NCI-H1092 treated with DMSO at 0.1 percent for 48 hours (cell line): ENCODE measurements around the gene SPP2.

Experiments
- DNase-seq: peaks from one replicate; lab custom pipeline; 2025; lab: John Stamatoyannopoulos, UW

Gene SPP2

GRCh38 chr2:234038076-234038802 lies 12.3 kb upstream of the SPP2 start:
- DNase-seq: no peak

GRCh38 chr2:234044157-234044556 lies 6.3 kb upstream of the SPP2 start:
- no peak for DNase-seq

GRCh38 chr2:234046521-234046920 lies 4.0 kb upstream of the SPP2 start:
- no peak for DNase-seq

- DNase-seq: no peak
Observed at GRCh38 chr2:234047361-234047760, 3.1 kb upstream of the SPP2 start.

- no peak for DNase-seq
Observed at GRCh38 chr2:234048049-234048448, 2.5 kb upstream of the SPP2 start.

GRCh38 chr2:234051374-234052070 lies 1.0 kb downstream of the SPP2 start:
- DNase-seq: no peak

GRCh38 chr2:234058881-234059280 lies 8.4 kb downstream of the SPP2 start:
- DNase-seq: no peak

- DNase-seq: no peak
Observed at GRCh38 chr2:234060236-234060635, 9.7 kb downstream of the SPP2 start.

- no peak for DNase-seq
Observed at GRCh38 chr2:234061624-234062257, 11.2 kb downstream of the SPP2 start.

GRCh38 chr2:234066587-234066986 lies 16.1 kb downstream of the SPP2 start:
- no peak for DNase-seq

- DNase-seq: no peak
Observed at GRCh38 chr2:234071664-234072063, 21.2 kb downstream of the SPP2 start.

GRCh38 chr2:234072454-234072853 lies 22.0 kb downstream of the SPP2 start:
- DNase-seq: no peak

GRCh38 chr2:234074751-234075517 lies 24.4 kb downstream of the SPP2 start:
- DNase-seq: no peak

GRCh38 chr2:234075518-234075915 lies 25.0 kb downstream of the SPP2 start:
- DNase-seq: no peak

- no peak for DNase-seq
Observed at GRCh38 chr2:234075947-234076346, 25.4 kb downstream of the SPP2 start.

- no peak for DNase-seq
Observed at GRCh38 chr2:234076451-234076850, 25.9 kb downstream of the SPP2 start.

GRCh38 chr2:234078129-234078528 lies 27.6 kb downstream of the SPP2 start:
- no peak for DNase-seq

GRCh38 chr2:234081970-234082822 lies 31.7 kb downstream of the SPP2 start:
- DNase-seq: peak; percentile 54

- no peak for DNase-seq
Observed at GRCh38 chr2:234083572-234084348, 33.3 kb downstream of the SPP2 start.

- peak; percentile 70 for DNase-seq
Observed at GRCh38 chr2:234091432-234091879, 41.0 kb downstream of the SPP2 start.

GRCh38 chr2:234091883-234092282 lies 41.4 kb downstream of the SPP2 start:
- DNase-seq: peak; percentile 52
